Hepatic stellate cell (primary cell): ENCODE results near the gene FRMD7.
"Not testable (repeated sequence)": the region's sequence is repeated elsewhere in the genome, so short reads cannot be mapped to it uniquely, and the experiment has no call there.

ENCODE experiments used
- DNase-seq: peaks from one replicate; pipeline ENCODE4 v3.0.0; 2011; ENCODE audit warnings: low spot score

Gene FRMD7, protein sequence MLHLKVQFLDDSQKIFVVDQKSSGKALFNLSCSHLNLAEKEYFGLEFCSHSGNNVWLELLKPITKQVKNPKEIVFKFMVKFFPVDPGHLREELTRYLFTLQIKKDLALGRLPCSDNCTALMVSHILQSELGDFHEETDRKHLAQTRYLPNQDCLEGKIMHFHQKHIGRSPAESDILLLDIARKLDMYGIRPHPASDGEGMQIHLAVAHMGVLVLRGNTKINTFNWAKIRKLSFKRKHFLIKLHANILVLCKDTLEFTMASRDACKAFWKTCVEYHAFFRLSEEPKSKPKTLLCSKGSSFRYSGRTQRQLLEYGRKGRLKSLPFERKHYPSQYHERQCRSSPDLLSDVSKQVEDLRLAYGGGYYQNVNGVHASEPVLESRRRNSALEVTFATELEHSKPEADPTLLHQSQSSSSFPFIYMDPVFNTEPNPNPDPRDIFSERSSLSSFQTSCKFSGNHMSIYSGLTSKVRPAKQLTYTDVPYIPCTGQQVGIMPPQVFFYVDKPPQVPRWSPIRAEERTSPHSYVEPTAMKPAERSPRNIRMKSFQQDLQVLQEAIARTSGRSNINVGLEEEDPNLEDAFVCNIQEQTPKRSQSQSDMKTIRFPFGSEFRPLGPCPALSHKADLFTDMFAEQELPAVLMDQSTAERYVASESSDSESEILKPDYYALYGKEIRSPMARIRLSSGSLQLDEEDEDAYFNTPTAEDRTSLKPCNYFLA

GRCh38 chrX:132127743-132128142 lies at the start of gene FRMD7:
FRMD7 (minus strand) TSS chrX:132128020; CDS start chrX:132127844, 176 bp downstream.
- peak; percentile 18 for DNase-seq

GRCh38 chrX:132173647-132174046 lies 45.8 kb upstream of the FRMD7 start:
- no peak for DNase-seq

DNA sequence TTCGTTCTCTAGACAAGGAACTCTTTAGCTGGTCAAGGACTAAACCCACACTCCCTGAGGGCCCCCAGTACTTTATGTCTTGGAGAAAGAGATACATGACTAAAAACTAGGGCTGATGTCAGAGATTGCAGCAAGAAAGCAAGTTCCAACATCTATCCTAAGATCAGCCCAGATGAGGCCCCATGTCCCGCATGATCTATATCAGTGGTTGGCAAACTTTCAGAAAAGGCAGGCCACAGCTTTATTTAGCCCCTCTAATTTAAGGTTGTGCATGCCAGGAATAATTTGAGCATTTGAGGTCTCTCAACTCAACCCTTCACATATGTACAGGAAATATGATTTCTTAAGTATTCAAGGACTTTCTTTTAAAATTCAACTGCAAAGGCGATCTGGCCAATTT lies 44.1 kb upstream of the FRMD7 start:
- DNase-seq: no peak

DNA sequence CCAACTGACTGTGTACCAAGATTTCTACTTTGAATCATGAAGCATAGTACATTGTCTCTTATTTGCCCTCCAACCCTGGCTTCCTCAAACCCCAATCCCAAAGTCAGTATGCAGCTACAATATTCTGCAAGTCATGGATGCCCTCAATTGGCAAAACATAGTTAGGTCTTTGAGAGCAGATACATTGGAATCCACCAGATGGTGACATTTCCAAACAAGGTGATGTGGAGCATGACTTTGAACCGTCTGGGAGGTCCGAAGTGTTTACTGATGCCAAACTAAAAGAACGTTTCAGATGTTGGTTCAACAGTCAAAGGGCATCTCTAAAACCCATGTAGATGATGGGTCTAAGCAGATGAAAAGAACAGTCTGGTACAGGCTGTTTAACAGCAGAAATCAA lies 43.7 kb upstream of the FRMD7 start:
- no peak for DNase-seq

DNA sequence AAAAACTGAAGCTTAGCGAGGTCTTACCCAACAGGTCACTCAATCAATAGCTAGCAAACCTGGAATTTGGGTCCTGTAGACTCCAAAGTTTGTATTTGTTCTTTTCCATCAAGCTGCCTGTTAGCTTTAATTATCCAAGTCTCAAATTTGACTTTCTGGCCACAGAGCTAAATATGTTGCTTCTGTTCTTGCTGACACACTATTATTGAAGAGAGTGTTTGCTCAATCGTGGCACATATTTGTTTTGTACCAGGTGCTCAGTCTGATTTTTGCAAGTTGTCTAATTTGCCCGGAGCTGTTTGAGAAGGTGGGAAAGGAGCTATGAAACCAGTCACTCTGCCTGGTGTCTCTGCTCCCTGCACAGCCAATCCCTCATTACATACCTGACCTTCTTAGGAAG lies 41.7 kb upstream of the FRMD7 start:
- DNase-seq: no peak

GRCh38 chrX:132165651-132166050 lies 37.8 kb upstream of the FRMD7 start:
- no peak for DNase-seq

DNA sequence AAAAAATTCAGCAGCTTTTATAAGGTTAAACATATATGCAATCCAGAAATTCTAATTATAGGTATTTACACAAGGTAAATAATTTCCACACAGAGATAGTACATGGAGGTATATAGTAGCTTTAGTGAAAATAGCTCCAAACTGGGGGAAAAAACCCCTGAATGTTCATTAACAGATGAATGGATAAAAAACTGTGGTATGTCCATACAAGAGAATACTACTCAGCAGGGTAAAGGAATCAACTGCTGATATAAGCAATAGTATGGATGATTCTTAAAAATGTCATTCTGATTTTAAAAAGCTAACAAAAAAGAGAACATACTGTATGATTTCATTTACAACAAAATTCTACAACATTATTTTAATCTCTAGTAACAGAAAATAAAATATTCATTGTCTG lies 37.2 kb upstream of the FRMD7 start:
- DNase-seq: no peak

DNA sequence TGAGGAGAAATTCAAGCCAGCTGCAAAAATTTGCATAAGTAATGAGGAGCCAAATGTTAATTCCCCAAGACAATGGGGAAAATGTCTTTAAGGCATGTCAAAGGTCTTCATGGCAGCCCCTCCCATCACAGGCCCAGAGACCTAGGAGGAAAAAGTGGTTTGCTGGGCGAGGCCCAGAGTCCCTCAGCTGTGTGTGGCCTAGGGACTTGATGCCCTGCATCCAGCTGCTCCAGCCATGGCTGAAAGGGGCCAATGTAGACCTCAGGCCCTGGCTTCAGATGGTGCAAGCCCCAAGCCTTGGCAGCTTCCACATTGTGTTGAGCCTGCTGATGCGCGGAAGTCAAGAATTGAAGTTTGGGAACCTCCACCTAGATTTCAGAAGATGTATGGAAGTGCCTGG lies 35.3 kb upstream of the FRMD7 start:
- DNase-seq: not testable (repeated sequence)

DNA sequence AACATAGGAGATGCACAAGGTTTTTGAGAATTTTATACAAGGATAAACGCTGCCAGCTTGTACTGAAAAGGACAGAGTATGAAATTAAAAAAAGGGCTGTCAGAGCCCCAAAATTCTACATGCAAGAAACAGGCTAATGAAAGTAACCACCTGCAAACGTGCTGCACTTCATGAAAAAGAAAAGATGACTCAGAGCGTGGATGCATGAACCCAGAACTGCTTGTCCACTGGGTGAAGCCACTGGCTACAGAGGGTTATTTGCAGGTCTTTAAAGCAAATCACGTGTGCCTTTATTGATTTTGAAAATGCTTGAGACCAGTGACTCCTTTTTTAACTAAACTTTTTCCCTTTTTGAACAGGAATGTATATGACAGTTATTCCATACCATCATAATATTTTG lies 25.3 kb upstream of the FRMD7 start:
- no peak for DNase-seq

DNA sequence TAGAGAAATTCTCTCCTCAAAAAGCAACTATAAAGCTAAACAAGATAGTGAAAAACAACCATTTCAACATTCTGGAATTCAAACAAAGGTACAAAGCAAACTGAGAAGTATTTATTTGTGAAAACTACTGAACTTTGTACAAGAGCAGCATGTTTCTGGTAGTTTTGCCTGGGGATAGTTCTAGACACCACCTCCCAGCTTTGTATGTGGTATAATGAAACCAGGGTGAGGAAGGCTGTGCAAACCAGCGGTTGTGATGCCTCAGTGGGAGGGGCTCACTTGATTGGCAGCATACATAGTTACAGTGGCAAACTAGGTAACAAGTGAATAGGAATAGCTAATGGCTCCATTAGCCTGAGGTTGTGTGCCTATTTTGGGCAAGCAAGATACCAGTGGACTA lies 18.6 kb upstream of the FRMD7 start:
- DNase-seq: no peak

GRCh38 chrX:132144061-132144460 lies 16.2 kb upstream of the FRMD7 start:
- no peak for DNase-seq

- DNase-seq: no peak
Measured at GRCh38 chrX:132125906-132126305, 1.9 kb downstream of the FRMD7 start.

DNA sequence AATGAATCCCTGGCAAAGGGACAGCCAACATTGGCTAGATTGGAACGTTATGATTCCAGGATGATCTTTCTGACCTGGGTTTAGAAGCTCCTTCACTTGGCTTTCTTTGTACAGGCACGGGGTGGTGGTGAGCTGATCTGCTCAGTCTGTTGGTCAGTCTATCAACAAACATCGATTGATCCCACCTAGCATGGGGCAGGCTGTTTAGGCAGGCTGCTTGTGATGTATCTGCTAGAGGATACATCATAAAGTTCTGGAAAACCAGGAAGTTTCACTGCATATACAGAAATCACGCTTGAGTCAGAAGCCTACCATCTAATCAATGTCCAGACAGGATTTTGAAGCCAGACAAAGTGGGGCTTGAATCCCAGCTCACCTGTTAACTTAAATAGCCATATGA lies 6.9 kb downstream of the FRMD7 start:
- no peak for DNase-seq

- DNase-seq: no peak
Measured at GRCh38 chrX:132119821-132120515, 7.9 kb downstream of the FRMD7 start.

DNA sequence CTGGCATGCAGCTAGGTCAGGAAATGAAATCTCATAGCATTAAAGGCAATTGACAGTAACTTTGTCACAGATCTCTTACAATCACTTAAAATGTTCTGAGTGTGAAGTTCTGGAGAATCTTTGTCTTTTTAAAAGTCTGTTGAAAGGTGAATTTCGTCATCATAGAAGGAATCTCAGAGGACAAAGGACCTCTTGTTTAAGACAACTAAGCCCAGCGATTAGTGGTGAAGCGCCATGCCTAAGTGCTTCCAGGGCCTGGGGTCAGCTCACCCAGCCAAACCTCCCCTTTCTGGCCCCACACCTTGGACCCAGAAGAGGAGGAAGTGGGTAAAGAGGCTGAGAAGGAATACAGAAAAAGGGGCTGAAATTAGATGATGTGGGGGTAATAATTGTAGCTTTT lies 8.5 kb downstream of the FRMD7 start:
- DNase-seq: no peak

DNA sequence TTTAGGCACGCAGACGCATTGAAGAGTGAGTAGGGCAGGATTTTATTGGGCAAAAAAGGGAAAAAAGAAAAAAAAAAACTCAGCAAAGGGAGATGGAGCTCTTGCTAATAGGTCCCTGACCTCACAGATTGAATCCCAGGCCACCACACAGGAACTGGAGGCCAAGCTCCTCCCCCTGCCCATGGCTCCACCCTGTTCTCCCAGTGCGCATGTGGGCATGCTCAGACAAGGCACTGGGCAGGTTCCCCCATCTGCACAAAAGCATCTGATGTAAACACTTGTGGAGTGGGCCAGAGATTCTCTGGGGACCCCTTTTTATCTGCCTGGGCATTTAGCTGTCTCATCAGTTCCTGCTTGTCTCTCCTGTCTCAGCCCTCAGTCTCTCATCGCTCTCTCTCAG lies 9.5 kb downstream of the FRMD7 start:
- no peak for DNase-seq

GRCh38 chrX:132115792-132116191 lies 12.0 kb downstream of the FRMD7 start:
- DNase-seq: no peak

- DNase-seq: no peak
Measured at GRCh38 chrX:132114607-132115006, 13.2 kb downstream of the FRMD7 start.

- no peak for DNase-seq
Measured at GRCh38 chrX:132107291-132107690, 20.5 kb downstream of the FRMD7 start.

- DNase-seq: no peak
Measured at GRCh38 chrX:132101799-132102198, 26.0 kb downstream of the FRMD7 start.

DNA sequence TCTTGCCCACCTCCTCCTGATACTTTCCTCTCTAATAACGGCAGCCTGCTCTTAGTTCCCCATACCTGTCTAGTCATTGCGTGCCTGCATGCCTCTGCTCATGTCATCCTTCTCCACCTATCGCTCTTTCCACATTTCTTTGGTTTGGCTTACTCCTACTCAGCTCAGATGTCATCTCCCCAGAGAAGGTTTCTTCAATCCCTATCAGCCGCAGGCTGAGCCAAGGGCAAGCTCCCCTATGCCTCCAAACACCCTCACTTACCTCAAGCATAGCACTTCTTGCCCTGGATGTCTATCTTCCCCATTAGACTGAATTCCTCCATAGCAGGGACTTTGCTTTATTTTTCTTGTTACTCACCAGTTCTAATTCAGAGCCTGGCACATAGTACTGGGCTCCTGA lies 26.6 kb downstream of the FRMD7 start:
- no peak for DNase-seq

DNA sequence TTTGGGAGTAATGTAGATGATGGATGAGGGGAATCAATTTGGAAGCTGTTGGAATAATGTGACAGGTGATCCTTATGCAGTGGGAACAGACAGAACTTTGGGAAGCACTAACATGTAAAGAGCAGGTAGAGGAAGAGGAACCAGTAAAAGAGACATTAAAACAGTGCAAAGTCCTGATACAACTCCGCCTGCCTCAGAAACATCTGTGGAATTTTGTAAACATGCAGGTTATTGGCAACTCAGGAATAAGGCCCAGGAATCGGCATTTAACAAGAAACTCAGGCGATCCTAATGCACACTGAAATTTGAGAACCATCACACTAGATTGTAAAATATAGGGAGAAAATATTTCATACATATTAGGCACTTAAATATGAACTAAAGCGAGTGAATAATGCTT lies 29.1 kb downstream of the FRMD7 start:
- not testable (repeated sequence) for DNase-seq

DNA sequence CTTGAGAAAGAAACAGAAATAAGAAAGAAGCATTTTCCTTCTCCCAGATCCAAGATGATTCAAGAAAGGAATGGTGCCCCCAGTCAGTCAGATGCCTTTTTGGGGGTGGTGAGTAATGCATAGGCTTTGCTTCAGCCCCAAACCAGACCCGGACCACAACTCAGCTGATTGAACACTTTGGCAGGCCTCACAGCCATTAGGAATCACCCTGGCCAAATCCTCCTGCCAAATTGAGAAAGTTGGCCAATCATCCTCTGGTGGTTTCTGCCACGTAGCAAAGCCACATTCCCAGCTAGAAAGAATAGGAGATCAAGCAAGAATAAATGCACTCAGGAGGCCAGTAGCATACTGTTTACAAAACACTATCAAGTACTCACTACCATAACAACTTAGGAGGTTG lies 33.7 kb downstream of the FRMD7 start:
- no peak for DNase-seq
